ENCODE results near the gene SYT6.

- TF ChIP-seq CTCF (conservative IDR thresholded peaks at IDR 0.05) = no peak
- no peak for TF ChIP-seq ZFX (IDR thresholded peaks at IDR 0.05)
Observed at GRCh38 chr1:114178936-114179335, 25.3 kb upstream of the SYT6 start.
